GM19328 (cell line): ENCODE data around the gene SLC39A2.
"Not testable (repeated sequence)": the region's sequence is repeated elsewhere in the genome, so short reads cannot be mapped to it uniquely, and the experiment has no call there.

ENCODE experiments used
- ATAC-seq: cut with Tn5 transposase; IDR thresholded peaks from one replicate; pipeline ENCODE4 v1.9.1; 2021; ENCODE audit warnings: mild to moderate bottlenecking, moderate library complexity; ENCODE audit not compliant: unreplicated experiment

SLC39A2 gene

GRCh38 chr14:21024585-21025370, 25.7 kb downstream of the SLC39A2 start, which contains the start of gene NDRG2:
TSS of gene NDRG2 (minus strand) at chr14:21025061. CDS start at chr14:21023315, 1,746 bp downstream.
- no peak for ATAC-seq

GRCh38 chr14:21025371-21026273, 26.5 kb downstream of the SLC39A2 start:
- ATAC-seq = no peak

- ATAC-seq = no peak
Measured at GRCh38 chr14:21026274-21026987, 27.3 kb downstream of the SLC39A2 start.

DNA sequence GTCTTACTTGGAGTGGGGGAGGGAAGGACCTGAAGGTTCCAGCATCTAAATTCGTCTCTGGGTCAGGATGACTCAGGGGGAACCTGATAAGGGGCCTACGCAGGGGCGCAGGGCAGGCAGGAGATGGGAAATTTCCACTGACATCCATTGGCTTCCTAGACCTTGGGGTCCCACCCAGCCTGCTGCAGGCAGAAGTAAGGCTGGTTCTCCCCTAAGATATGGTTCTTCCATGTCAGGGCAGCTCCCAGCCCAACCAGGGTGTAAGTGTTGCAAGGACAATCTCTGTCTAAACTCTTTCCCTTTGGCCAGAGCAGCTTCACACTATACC, 27.9 kb downstream of the SLC39A2 start:
- ATAC-seq = no peak

DNA sequence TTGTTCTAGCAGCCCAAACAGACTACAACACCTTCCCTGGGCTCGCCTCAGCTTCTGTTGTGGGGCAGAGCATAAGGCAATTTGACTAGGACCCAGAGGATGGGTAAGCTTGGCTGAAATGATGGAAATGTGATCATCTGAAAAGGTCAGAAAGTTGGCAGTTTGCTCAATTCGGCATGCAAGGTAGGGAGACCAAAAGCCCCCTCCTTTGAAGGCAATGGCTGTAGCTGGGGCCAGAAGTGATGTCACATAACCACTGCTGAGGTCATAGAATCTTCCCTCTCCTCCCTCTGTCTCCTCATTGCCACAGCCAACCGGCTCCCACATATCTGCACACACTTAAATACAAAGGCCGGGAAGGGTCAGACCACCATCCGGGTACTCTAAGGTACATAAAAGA, 30.8 kb downstream of the SLC39A2 start, which contains the start of gene TPPP2:
Gene TPPP2, plus strand, starts transcription at position 301 of the 400 bp plus-strand sequence. CDS start 365 bp downstream, outside the sequence.
- ATAC-seq = no peak

DNA sequence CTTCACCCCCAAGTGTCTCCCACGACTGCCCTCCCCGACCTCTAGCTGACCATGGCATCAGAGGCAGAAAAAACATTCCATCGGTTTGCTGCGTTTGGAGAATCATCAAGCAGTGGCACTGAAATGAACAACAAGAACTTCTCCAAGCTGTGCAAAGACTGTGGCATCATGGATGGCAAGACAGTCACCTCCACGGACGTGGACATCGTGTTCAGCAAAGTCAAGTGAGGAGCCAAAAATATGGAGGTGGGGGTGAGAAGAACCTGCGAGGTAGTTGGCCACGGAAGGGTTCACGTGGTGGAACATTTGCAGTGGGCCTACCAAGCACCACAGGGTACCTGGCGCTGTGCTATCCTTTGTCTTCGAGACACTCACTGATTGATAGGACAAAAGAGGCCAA, 31.4 kb downstream of the SLC39A2 start:
- no peak for ATAC-seq

- no peak for ATAC-seq
Measured at GRCh38 chr14:21032326-21033132, 33.4 kb downstream of the SLC39A2 start.

GRCh38 chr14:21033133-21033698, 34.1 kb downstream of the SLC39A2 start:
- ATAC-seq = no peak

GRCh38 chr14:21034707-21035106, 35.6 kb downstream of the SLC39A2 start, which contains the start of gene RNASE13:
TSS of gene RNASE13 (minus strand) at chr14:21034807. CDS start at chr14:21034288, 519 bp downstream.
- ATAC-seq = no peak

DNA sequence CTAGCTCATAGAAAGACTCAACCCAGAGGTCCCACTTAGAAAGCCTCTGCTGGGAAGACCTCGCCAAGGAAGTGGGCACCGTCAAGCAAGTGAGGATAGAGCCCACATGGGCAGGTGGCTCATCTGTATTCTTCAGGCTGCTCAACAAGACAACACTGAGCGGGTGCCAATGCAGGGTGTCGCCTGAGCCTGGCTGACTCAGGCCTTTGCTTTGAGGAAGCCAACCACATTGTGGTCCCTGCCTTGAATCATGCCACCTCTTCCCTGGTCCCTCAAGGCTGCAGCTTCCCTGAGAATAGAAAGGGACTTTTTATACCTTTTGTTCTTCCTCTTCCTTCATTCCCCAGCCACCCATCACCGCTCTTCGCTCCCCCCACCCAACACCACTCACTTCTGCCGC, 37.7 kb downstream of the SLC39A2 start:
- ATAC-seq = no peak

DNA sequence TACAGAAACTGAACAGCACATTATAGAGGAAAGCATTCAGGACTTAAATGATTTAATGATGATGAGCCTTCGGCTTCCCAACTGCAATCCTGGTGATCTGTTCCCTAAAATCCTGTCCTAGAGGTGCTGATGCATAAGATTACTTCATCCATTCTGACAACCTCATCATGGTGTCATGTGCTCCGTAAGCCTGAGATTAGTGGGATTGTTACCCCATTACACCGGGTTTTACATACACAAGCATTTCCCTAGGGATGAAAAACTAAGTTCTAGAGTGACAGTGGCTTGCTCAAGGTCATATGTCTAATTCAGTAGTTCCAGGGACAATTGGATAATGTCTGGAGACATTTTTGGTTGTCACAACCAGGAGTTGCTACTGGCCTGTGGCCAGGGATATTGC, 38.1 kb downstream of the SLC39A2 start:
- no peak for ATAC-seq

DNA sequence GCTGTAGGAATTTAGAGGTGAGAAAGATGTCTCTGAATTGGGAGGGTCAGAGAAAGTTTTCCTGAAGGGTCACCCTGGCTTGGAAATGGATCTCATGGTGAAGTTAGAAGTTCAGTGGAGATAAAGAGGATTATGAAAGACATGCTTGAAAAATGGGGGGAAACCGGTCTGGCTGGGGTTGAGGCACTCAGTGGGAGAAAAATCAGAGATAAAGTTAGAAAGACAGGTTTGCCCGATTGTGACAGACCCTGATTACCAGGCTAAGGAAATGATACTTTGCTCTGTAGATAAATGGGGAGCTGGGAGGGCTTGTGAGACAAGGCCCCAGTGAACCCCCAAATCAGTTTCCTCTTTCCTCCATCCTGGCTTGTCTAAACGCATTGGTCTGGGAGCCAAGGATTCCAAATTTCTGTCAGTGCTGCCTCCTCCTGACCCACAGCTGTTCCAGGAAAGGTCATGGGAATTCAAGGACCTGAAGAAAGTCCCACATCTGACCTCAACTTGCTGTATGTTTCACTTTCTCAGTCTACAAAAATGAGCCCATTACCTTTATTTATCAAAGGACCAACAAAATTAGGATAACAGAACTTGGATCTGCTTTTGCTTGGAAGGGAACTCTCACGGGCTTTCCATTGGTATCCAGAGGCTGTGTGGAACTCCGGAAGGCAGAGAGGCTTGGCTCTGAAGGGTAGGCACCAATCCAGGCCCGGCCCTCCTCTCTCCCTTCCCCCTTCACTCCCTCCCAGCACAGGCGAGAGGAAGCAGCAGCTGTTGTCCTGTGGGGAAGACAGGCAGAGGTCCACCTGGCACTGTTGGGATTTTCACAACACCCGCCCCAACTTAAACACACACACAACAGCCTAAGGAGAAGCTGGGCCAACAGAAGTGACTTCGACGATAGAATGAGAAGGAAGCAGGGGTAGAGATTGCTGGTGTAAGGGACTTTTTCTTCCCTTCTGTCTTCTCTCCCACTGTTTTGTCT, 39.6 kb downstream of the SLC39A2 start:
- ATAC-seq = no peak

DNA sequence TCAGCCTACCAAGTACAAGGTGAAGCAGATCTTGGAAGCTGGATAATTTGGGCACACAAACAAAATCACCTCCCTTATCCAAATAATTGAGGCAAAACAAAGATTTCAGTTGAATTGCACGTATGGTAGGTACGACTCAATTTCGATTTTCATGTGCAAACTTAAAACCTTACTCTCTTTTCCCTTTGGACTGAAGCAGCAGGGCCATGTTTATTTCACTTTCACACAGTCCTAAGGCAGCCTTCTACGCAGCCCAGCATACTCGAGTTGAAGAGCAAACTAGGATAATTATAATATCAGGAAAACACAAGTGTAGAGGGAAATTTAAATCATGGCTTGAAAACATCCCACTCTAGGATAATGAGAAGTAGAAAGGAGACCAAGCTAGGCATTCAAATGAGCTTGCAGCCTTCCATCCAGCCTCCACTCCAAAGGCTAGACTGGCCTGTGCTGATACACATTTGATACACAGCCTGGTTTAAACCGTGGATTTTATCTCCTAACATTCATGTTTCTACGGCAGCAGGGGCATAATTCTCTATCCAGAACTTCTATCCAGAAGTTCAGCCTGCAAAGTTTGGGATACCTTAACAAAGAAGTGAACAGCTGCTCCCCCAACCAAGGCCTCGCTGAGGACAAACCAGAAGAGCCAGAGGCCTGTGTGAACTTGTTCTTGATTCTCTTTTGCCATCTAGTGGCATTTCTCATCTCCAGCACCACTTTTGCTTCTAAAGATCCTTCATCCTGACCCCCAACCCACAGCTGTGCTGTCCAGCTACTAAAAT, 40.7 kb downstream of the SLC39A2 start:
- no peak for ATAC-seq

DNA sequence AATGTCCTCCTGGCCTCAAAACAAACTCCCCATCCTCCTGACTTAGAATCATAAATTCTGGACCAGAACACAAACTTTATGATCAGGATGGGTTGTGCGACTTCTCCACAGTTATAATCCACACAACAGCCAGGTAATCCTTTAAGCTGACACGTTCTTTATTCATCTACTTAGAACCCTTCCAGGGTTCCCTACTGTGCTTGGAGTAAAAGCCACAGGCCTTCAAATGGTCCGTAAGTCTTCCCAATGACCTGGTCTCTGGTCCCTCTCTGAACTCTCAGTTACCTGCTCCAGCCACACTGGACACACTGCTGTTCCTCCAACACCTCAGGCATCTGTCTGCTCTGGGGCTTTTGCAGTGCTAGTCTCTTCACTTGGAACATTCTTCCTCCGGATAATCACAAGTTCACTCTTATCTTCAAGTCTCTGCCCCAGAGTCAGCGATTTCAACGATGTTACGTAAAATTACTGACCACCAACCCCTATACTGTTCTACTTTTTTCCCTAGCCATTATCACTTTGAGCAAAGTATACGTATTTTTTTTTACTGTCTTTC, 41.4 kb downstream of the SLC39A2 start:
- ATAC-seq = no peak

GRCh38 chr14:21040941-21041340, 41.8 kb downstream of the SLC39A2 start:
- not testable (repeated sequence) for ATAC-seq

DNA sequence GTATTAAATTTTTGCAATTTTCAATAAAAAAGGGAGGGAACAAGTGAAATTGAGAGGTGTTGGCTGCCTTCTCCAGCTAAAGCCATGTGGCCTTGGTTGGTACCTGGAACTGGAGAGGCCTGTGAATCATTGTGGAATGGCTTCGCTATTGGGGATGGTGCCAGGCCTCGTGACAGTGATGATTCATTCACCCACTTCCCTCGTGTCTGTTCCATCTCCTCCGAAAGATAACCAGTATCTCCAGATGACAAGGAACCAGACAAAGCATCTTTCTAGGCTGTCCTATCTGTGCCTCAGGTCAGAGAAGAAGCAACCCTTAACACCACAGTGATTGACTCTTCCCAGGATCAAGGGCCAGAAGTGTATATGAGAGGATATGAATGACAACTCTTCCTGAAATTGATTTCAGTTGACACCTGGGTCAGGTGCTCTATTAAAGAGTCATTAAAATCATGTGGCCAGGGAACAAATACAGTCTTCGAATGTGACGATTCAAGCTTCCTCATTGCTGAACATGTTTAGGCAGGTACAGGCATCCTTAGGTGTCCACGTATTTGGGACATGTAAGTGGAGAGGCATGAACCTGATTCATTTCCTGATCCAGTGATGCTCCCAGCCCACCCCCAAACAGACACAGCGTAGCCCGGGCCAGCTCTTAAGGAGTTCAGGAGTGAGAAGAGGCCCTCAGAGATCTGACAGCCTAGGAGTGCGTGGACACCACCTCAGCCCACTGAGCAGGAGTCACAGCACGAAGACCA, 42.8 kb downstream of the SLC39A2 start, which contains the start of gene RNASE7:
Gene RNASE7, plus strand, starts transcription at position 687 of the 758 bp plus-strand sequence. CDS start 631 bp downstream, outside the sequence.
- ATAC-seq = no peak

DNA sequence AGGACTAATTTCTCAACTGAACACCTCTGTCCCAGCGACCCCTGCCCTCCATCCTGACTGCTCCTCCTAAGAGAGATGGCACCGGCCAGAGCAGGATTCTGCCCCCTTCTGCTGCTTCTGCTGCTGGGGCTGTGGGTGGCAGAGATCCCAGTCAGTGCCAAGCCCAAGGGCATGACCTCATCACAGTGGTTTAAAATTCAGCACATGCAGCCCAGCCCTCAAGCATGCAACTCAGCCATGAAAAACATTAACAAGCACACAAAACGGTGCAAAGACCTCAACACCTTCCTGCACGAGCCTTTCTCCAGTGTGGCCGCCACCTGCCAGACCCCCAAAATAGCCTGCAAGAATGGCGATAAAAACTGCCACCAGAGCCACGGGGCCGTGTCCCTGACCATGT, 43.8 kb downstream of the SLC39A2 start:
- ATAC-seq = no peak
